Cardiac fibroblast (primary cell): ENCODE data around the gene BRICD5.

Experiments
- DNase-seq, 2 donors: peaks; one replicate each; pipeline versions ENCODE4 v3.0.0 to v3.0.0-alpha.2; 2010; ENCODE audit warnings: low read depth in 2 of 2
- H3K4me3 ChIP-seq, 2 donors: replicated peaks in 1 of 2; 1 replicate in 1 of 2; 2 replicates in 1 of 2; pipeline ENCODE4 v1.5.1; 2011; ENCODE audit warnings: low read depth in 2 of 2, low read length in 2 of 2, mild to moderate bottlenecking in 2 of 2, moderate library complexity in 1 of 2
- CTCF ChIP-seq: IDR thresholded peaks from one replicate; pipeline ENCODE4 v1.5.1; 2011; ENCODE audit warnings: low read depth, mild to moderate bottlenecking, low read length, inconsistent platforms

Gene BRICD5

GRCh38 chr16:2161911-2162310, 48.8 kb downstream of the BRICD5 start:
- DNase-seq = no peak
- TF ChIP-seq CTCF = no peak
- H3K4me3 ChIP-seq = no peak overlapping the region

DNA sequence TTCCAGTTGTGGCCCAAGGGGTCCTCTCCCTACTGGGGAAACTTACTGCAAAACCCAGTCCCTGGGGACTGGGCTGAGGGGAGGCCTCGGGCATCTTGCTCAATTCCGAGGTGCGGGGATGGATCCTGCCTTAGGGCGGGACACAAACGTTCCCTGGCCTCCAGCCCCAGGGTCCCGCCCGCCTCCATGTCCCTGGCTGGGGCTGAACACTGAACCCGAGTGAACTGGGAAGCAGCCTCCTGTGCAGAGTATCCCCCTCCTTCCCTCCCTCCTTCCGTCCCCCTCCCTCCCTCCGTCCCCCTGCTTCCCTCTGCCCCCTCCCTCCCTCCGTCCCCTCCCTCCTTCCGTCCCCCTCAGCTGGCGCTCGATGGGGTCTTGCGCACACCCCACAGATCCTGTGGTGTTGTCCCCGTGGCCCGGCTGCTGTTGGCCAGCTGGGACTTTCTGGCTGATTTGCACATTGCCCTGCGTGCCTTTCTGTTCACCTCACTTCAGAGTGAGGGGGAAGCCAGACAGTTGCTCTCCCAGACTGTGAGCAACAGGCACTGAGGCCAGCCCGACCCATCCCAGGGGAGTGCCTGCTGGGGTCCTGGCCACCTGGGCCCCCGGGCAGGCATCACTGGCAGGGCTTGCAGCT, 49.6 kb downstream of the BRICD5 start:
- H3K4me3 ChIP-seq = peak overlapping the region in 1 of 2 donors; percentile 14
- DNase-seq = peak; percentile 61 to 82
- no peak for TF ChIP-seq CTCF
